Measurements from ENCODE around the gene PMFBP1.

PMFBP1 gene

GRCh38 chr16:72172105-72173034 is at the start of gene PMFBP1:
Gene PMFBP1 (minus strand): TSS chr16:72172155. CDS start chr16:72171208, 947 bp downstream.
- DNase-seq = no peak

- no peak for DNase-seq
These were observed 49.7 kb upstream of the PMFBP1 start for GRCh38 chr16:72221630-72222024.

GRCh38 chr16:72220875-72221629 is 49.1 kb upstream of the PMFBP1 start:
- no peak for DNase-seq

- DNase-seq = no peak
These were observed 47.3 kb upstream of the PMFBP1 start for GRCh38 chr16:72219282-72219681.

GRCh38 chr16:72216767-72217166 is 44.8 kb upstream of the PMFBP1 start:
- DNase-seq = no peak

- DNase-seq = no peak
These were observed 42.9 kb upstream of the PMFBP1 start for GRCh38 chr16:72214821-72215220.

GRCh38 chr16:72211110-72211509 is 39.2 kb upstream of the PMFBP1 start:
- DNase-seq = no peak

- DNase-seq = no peak
These were observed 38.6 kb upstream of the PMFBP1 start for GRCh38 chr16:72210555-72210954.

- DNase-seq = no peak
These were observed 38.1 kb upstream of the PMFBP1 start for GRCh38 chr16:72210072-72210471.

GRCh38 chr16:72206299-72206698 is 34.3 kb upstream of the PMFBP1 start:
- no peak for DNase-seq

GRCh38 chr16:72203401-72203800 is 31.4 kb upstream of the PMFBP1 start:
- DNase-seq = no peak

GRCh38 chr16:72202014-72202413 is 30.1 kb upstream of the PMFBP1 start:
- no peak for DNase-seq

- DNase-seq = no peak
These were observed 29.4 kb upstream of the PMFBP1 start for GRCh38 chr16:72201387-72201786.

GRCh38 chr16:72199761-72200337 is 27.9 kb upstream of the PMFBP1 start:
- DNase-seq = no peak

- DNase-seq = no peak
These were observed 26.8 kb upstream of the PMFBP1 start for GRCh38 chr16:72198771-72199201.

GRCh38 chr16:72198021-72198711 is 26.2 kb upstream of the PMFBP1 start:
- no peak for DNase-seq

GRCh38 chr16:72197545-72197944 is 25.6 kb upstream of the PMFBP1 start:
- no peak for DNase-seq

GRCh38 chr16:72195609-72196008 is 23.7 kb upstream of the PMFBP1 start:
- peak; percentile 26 for DNase-seq

GRCh38 chr16:72191551-72191950 is 19.6 kb upstream of the PMFBP1 start:
- DNase-seq = no peak

GRCh38 chr16:72189865-72190371 is 18.0 kb upstream of the PMFBP1 start:
- no peak for DNase-seq

GRCh38 chr16:72188541-72188940 is 16.6 kb upstream of the PMFBP1 start:
- DNase-seq = no peak

GRCh38 chr16:72187551-72187950 is 15.6 kb upstream of the PMFBP1 start:
- no peak for DNase-seq

- DNase-seq = no peak
These were observed 11.0 kb upstream of the PMFBP1 start for GRCh38 chr16:72182976-72183375.

Measured in NCI-H82 (cell line).